ENCODE measurements around the gene PTPRE.

PTPRE gene

DNA sequence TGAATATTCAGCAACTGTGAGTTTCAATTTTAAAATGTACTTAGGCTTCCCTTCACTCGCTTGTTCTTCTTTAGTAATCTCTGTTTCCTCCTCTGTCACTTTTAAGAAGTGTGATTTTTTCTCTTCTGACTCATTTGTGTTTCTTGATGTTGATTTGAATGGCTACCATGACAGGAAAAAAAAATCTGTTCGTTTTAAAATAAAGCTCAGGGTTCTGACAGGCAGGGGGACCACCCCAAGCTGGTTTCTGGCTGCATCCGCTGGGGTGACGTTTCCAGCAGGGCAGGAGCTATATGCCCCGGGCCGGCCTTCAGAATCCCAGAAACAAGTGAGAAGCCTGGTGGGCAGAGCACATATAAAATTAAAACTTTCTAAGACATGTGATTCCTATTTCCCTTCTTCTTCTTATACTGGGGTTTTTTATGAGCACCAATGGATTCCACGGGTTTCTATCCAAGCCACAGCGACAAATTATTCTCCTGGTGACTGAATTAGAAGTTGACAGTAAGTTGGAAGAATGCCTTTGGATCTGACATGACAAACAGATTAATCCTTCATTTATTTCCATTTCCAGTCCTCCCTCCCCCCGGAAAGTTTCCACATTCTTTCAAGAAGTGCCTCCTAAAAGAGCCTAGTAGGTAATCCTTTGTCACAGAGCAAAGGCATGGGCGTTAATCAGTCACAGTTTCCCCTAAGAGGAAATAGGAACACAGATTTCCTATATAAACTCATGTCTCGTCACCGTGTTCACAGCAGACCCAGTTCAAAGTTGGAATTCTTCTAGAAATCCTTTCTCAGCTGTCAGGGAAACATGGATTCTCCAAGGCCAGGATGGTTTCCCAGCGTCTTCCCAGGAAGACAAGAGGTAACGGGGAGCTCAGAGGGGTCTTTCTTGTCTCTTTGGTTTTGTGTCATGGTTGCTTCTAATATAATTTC is 79.9 kb downstream of the PTPRE start:
- DNase-seq: no peak

GRCh38 chr10:127987467-127988380 is 80.8 kb downstream of the PTPRE start:
- no peak for DNase-seq

DNA sequence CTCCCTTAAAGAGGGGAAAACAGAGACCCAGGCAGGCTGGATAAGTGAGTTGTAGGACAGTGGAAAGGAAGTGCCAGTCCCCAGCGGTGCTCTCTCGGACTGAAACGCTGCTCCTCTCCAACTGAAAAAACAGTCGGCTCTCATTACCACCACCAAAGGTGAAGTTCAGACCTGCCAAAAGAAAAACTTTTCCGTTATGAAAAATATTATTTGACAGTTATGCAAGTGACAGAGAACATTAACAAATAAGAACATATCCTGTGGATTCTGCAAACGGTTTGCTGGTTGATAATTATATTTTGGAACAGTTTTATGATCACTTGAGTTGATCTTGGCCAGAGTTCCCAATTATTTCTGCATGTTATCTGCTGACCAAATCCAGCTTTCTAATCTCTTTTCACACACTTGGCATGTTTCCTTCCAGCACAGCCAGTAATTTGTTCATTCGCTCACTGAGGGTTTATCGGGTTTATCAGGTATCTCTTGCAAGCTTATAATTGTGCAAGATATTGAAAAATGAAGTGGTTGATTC is 82.6 kb downstream of the PTPRE start:
- no peak for DNase-seq

GRCh38 chr10:127990132-127990788 is 83.4 kb downstream of the PTPRE start:
- DNase-seq: peak; percentile 13

DNA sequence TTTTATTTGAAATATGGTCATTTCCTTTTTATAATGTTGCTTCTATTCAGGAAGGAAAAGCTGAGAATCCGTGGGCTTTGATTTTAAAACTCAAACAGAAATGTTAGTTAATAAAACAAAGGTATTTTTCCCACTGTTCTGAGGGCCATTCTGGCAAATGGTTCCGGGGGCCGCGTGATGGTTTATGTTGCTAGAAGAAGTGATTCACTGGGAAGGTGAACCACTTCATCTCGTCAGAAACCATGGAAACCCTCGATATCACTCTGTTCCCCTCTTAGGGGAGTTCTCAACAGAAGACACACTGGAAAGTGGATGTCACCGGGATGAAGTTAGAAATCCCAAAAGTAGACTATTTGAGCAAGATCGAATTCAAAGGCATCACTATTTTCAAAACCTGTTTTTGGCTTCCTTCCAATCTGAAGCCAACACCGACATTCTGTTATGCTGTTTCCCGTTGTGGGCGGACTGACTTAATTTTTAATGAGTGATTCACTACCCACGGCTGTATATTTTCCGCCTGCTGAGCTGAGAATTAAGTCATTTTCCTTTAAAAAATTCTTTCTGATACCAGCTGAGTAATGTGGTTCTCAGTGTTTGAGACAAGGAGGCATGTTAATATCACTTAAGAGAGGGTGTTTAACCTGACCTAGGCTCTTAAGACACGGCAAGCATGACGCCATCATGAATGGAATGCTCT is 84.1 kb downstream of the PTPRE start:
- DNase-seq: peak; percentile 46

GRCh38 chr10:127991543-127992255 is 84.8 kb downstream of the PTPRE start:
- DNase-seq: no peak

- DNase-seq: no peak
Measured at GRCh38 chr10:127992376-127992775, 85.5 kb downstream of the PTPRE start.

DNA sequence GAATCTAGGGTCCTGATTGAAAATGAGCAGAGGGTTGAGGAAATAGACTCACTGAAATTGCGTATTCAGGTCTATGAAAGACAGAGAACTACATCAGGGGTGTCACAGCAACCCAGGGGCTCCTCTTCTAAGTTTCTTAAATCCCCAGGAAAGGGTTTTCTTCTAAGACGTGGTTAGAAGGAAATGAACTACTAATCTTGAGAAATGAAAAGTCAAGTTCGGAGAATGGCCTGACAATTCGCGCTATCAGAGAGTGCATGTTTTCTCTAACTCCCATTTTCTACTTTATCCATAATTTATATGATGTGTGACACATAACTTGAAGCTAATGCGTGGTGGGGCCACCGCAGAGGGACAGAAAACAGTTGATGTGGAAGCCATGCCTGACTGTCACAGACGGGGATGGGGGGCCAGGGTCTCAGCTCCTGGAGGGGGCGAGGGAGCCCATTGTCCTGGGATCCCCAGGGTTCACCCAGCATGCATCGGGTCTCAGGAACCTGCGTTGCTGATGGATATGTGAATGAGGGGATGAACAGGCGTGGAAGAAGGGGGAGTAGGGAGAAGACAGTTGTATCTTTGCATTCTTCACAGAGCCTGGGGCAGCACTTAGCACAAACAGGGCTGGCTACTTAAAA is 86.3 kb downstream of the PTPRE start:
- no peak for DNase-seq

DNA sequence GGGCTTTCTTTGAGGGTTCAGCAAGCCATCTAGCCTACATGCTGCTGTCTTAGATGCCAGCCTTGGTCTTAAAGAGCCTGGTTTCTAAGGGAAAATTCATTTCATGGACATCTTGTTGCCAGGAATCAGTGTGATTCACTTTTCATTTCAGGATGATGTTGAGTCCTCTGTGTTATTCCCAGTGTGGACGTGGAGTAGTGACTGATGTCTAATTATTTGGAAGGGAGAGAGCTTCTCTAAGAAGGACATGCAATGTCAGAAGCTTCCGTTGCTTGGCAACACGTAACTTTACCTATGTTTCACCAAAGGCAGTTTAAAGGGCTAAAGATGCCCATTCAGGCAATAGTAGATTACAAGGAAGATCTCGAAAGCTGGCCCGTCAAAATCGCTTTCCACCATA is 89.0 kb downstream of the PTPRE start:
- no peak for DNase-seq

GRCh38 chr10:127996586-127996985 is 89.7 kb downstream of the PTPRE start:
- no peak for DNase-seq

DNA sequence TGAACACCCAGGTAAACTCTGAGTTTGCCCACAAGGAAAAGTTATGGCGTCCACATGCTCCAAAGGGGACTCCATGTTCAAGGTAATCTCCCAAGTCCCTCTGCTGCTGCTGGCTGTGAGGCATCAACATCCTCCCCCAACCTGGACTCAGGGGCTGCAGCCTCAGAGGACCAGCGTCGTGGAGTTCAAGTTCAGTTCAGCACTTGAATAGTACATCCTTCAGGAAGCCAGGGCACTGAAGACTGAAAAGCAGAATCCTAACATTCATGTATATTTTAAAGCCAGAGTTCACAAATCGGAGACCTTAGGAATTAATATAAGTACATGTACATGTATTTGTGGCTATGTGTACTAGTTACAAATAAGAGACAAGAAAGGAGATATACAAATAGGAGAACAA is 90.4 kb downstream of the PTPRE start:
- DNase-seq: no peak

- DNase-seq: no peak
Measured at GRCh38 chr10:127997937-127998336, 91.0 kb downstream of the PTPRE start.

DNA sequence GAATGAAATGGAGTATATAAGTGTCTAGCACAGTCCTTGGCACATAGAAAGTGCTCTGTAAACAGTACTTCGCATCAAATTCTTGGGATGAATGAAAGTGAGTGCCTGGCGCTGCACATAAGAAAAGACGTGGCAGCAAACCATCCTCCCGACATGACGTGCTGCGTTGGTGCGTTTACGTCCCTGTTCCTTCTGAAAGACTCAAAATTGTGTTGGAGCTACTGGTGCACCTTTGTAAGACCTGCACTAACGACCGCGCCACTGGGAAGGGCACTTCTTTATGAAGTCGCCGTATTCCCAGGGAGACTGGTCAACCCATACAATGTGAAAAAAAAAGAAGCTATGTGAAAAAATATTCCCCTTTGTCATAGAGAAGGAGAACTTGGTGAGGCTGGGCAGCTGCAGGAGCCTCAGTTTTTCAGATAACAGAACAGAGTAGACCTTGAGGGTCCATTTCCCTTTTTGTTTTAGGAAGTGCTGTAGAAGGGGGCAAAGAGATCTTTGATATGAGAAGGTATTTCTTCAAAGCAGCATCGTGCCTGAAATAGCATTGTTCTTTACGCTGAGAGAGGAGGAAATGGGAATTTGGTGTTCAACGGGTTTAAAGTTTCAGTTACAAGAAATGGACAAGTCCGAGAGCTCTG is 91.7 kb downstream of the PTPRE start:
- DNase-seq: no peak

GRCh38 chr10:127999297-128000129 is 92.6 kb downstream of the PTPRE start:
- DNase-seq: no peak

DNA sequence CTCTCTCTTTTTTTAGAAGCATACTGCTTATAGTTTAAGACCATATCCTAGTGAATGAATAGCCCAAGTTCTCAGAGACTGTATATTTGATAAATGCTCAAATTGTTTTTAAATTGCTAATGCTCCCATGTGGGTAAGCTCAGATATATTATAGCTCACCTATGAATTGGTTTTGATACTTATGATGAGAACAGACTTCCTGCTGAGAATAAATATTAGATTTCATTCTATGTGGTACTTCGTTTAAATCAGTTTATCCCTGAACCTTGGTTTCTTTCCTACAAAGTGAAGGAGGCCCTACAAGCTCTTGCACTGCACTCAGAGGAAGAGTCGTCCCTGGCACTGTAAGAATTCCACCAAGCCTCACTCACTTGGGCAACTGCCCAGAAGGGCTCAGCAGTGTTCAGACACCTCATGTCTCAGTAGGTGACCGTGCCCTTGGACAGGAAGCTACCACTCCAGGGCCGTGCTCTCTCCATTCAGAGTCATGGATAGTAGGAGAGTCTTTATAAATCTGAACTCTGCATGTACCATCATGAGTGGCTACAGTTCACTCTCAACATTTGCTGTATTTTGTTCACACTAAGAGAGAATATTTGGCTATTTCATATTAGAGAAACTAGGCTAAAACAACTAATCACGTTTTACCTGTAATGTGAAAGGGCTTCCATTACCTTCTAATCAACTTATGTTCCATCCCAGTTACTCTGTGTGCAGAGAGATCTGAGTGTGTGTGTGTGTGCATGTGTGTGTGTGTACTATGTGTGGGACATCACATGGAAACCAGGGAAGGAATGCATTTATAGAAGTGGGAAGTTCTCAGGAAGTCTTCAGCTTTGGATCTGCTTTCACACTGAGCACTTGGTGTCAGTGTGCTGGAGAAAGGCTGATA is 93.8 kb downstream of the PTPRE start:
- DNase-seq: no peak

DNA sequence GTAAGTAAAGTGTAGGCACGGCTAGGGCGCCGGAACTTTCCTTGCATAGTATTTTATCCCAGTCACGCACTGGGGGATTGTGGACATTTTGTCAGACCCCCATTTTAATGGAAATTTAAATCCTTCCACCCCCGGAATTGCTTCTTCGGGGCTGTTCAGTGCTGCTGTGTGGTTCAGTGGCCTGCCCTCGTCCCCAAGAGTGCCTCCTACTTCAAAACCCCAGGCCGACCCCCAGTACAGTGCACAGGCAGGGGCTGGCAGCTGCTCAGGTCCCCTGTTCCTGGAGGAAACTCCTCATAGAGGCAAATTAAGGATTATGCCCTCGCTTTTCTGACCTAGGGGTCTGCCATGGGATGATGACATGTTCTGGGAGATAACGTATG is 94.5 kb downstream of the PTPRE start:
- no peak for DNase-seq

DNA sequence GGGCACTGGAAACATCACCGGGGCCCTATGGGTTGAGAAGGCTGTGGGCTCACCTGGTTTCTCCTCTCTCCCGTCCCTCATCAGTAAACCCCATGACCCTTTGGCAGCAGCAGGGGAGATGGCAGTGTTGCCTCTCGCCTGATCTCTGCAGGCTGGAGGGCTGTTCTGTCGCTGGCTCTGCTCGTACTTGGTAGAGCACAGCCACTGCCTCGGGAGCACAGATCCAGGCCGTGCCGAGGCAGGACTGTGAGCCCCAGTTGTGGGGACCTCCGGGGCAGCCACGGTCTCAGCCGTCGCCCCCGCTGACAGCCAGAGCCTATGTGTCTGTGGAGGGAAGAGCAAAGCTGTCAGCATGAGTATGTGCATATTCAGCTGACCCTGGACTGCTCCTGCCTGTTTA is 94.9 kb downstream of the PTPRE start:
- DNase-seq: no peak

DNA sequence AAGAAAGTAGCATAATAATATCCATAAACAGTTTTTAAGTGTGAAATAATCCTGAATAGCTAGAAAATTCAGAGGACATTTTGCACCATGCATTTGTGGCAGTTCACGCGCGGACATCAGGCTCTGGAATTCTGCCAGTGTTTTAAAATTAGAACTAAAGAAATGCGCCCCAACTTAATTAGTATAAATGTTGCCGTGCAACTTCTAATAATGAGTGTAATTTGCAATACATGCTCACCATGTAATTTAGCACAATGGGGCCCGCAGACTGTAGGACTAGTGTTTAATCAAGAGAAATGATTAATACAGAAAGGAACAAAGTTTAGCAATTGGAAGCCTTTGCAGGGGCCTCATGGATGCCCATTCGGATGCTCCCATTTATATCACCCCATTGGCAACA is 96.6 kb downstream of the PTPRE start:
- no peak for DNase-seq

DNA sequence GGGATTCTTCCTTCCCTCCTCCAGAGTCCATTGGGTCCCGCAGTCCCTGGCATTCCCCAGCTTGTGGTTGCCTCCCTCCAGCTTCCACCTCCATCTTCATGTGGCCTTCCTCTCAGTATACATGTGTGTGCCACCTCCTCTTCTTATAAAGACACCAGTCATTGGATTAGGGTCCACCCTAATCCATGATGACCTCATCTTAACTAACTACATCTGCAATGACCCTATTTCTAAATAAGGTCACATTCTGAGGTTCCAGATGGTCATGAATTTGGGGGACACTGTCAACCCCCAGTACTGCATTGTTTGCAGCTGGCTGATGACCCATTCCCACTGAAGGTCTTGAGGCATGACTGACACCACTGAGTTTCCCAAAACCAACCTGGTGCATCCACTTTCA is 99.0 kb downstream of the PTPRE start:
- DNase-seq: no peak

All from CD4-positive, alpha-beta T cell treated with Interleukin-21 for 1 hour (primary cell).